HEK293 (cell line): Measurements from ENCODE around the gene ASAP2.

ENCODE experiments used
- BCL11A ChIP-seq: fragments of 450-650 bp; formaldehyde crosslinking; IDR thresholded peaks from 2 replicates; pipeline ENCODE4 v1.5.1; 2016; ENCODE audit warnings: low read depth, missing biosample characterization, missing genetic modification characterization
- CTCF ChIP-seq: fragments of 450-650 bp; formaldehyde crosslinking; IDR thresholded peaks from 2 replicates; pipeline ENCODE4 v1.5.1; 2016; ENCODE audit warnings: missing biosample characterization, missing genetic modification characterization
- PBX3 ChIP-seq: sonication (generic); formaldehyde crosslinking; IDR thresholded peaks from 2 replicates; pipeline ENCODE4 v1.8.1; 2022; ENCODE audit warnings: mild to moderate bottlenecking, moderate library complexity, missing genetic modification reagents
- TCF7L2 ChIP-seq: IDR thresholded peaks from 2 replicates; pipeline ENCODE4 v1.6.1; 2011; ENCODE audit warnings: low read depth, mild to moderate bottlenecking, inconsistent platforms, low read length, moderate library complexity, borderline replicate concordance
- ZBTB1 ChIP-seq: fragments of 450-650 bp; formaldehyde crosslinking; IDR thresholded peaks from 2 replicates; pipeline ENCODE4 v1.5.1; 2016; ENCODE audit warnings: missing biosample characterization, missing genetic modification characterization
- ZNF146 ChIP-seq: fragments of 450-650 bp; formaldehyde crosslinking; IDR thresholded peaks from 2 replicates; pipeline ENCODE4 v1.5.1; 2016; ENCODE audit warnings: missing biosample characterization, missing genetic modification characterization
- ZNF157 ChIP-seq: fragments of 450-650 bp; formaldehyde crosslinking; IDR thresholded peaks from 2 replicates; pipeline ENCODE4 v1.5.1; 2016; ENCODE audit warnings: missing biosample characterization, missing genetic modification characterization
- ZNF174 ChIP-seq: fragments of 450-650 bp; formaldehyde crosslinking; IDR thresholded peaks from 2 replicates; pipeline ENCODE4 v1.5.0; 2017; ENCODE audit warnings: missing biosample characterization, mild to moderate bottlenecking, missing genetic modification characterization
- ZNF266 ChIP-seq: fragments of 450-650 bp; formaldehyde crosslinking; IDR thresholded peaks from 2 replicates; pipeline ENCODE4 v1.5.1; 2016; ENCODE audit warnings: missing biosample characterization, missing genetic modification characterization, low read depth
- ZNF274 ChIP-seq, 2 experiments: fragments of 200-500 bp in 1 of 2; fragments of 450-650 bp in 1 of 2; sonication (Bioruptor generic) in 1 of 2; formaldehyde crosslinking in 1 of 2; IDR thresholded peaks; 2 replicates each; pipeline versions ENCODE4 v1.5.1 to v1.6.1; 2014 to 2016; ENCODE audit warnings: borderline replicate concordance in 1 of 2, inconsistent platforms in 1 of 2, low read length in 1 of 2, missing biosample characterization in 1 of 2, missing genetic modification characterization in 1 of 2
- ZNF292 ChIP-seq: fragments of 450-650 bp; formaldehyde crosslinking; IDR thresholded peaks from 2 replicates; pipeline ENCODE4 v1.5.1; 2016; ENCODE audit warnings: low read depth, missing biosample characterization, missing genetic modification characterization, borderline replicate concordance
- TF ChIP-seq, protein P1 (sequence below): fragments of 450-650 bp; formaldehyde crosslinking; IDR thresholded peaks from 2 replicates; pipeline ENCODE4 v1.5.1; 2016; ENCODE audit warnings: missing biosample characterization, missing genetic modification characterization

DNA sequence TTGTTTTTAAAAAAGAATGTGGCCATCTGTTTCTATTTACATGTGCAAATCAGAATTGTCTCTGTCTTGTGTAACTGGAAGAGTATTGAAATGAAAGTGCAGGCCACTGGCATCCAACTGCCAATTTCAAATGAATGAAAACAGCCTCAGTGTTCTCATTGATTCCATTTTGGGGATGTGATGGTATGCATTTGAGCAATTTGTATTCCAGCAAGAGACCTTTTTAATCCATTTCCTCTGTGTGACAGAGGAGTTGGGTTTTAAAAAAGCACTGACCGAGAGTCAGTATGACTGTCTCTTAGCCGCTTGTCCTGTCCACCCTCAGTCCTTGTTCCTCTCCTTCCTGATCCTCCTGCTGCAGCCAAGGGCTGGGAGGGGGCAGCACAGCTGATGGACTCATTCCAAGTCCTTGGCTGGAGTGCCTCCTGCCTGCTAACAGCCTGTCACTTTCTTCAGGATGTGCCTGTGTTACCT is 50.0 kb downstream of the ASAP2 start:
- TF ChIP-seq ZNF157 (no peak), ZNF146 (tag by site-specific recombination) (no peak), BCL11A (tag by site-specific recombination) (no peak), CTCF (tag by site-specific recombination) (no peak), ZNF292 (tag by site-specific recombination) (no peak), TCF7L2 (no peak), ZNF274 (IDR thresholded peaks at IDR 0.05; ENCODE audit: low read length) (no peak), ZNF274 (tag by site-specific recombination; IDR thresholded peaks at IDR 0.05; ENCODE audit: borderline replicate concordance) (no peak), ZNF266 (tag by site-specific recombination) (no peak), ZNF174 (no peak), ZBTB1 (tag by site-specific recombination) (no peak), PBX3 (CRISPR knock-in tag) (no peak)
- TF ChIP-seq, protein P1, sequence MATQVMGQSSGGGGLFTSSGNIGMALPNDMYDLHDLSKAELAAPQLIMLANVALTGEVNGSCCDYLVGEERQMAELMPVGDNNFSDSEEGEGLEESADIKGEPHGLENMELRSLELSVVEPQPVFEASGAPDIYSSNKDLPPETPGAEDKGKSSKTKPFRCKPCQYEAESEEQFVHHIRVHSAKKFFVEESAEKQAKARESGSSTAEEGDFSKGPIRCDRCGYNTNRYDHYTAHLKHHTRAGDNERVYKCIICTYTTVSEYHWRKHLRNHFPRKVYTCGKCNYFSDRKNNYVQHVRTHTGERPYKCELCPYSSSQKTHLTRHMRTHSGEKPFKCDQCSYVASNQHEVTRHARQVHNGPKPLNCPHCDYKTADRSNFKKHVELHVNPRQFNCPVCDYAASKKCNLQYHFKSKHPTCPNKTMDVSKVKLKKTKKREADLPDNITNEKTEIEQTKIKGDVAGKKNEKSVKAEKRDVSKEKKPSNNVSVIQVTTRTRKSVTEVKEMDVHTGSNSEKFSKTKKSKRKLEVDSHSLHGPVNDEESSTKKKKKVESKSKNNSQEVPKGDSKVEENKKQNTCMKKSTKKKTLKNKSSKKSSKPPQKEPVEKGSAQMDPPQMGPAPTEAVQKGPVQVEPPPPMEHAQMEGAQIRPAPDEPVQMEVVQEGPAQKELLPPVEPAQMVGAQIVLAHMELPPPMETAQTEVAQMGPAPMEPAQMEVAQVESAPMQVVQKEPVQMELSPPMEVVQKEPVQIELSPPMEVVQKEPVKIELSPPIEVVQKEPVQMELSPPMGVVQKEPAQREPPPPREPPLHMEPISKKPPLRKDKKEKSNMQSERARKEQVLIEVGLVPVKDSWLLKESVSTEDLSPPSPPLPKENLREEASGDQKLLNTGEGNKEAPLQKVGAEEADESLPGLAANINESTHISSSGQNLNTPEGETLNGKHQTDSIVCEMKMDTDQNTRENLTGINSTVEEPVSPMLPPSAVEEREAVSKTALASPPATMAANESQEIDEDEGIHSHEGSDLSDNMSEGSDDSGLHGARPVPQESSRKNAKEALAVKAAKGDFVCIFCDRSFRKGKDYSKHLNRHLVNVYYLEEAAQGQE (tag by site-specific recombination): no peak
